Sigmoid colon (tissue), 3 donors: ENCODE results near the gene PTCRA.

ENCODE experiments used
- POLR2A ChIP-seq, 2 donors: fragments of 450-650 bp; IDR thresholded peaks; one replicate each; pipeline ENCODE4 v1.6.1; 2016; ENCODE audit warnings: antibody characterized with exemption in 2 of 2, mild to moderate bottlenecking in 2 of 2, moderate library complexity in 2 of 2
- TF ChIP-seq, protein P1 (sequence below), 4 experiments: fragments of 450-650 bp in 3 of 4; fragments of 200-600 bp in 1 of 4; IDR thresholded peaks; one replicate each; pipeline ENCODE4 v1.5.1; 2016 to 2019; ENCODE audit warnings: antibody characterized with exemption in 4 of 4, mild to moderate bottlenecking in 3 of 4, moderate library complexity in 2 of 4

DNA sequence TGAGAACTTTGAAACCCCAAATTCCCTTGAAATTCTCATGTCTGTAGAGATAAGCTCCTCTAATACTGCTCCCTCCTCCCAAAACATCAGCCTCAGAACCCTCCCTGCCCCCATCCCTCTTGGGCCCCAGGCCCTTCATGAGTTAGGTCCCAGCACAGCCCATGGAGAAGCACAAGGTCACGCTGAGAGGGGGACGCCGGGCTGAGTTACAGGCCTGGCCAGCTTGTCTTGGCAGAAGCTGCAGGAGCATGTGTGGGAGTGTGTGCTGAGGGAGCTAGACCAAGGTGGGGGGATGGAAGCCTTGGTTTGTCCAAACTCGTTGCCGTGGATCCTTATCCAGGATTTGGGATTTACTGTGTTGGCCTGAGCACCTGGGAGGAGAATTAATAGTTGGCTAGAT, 8.5 kb upstream of the PTCRA start:
- TF ChIP-seq, protein P1, sequence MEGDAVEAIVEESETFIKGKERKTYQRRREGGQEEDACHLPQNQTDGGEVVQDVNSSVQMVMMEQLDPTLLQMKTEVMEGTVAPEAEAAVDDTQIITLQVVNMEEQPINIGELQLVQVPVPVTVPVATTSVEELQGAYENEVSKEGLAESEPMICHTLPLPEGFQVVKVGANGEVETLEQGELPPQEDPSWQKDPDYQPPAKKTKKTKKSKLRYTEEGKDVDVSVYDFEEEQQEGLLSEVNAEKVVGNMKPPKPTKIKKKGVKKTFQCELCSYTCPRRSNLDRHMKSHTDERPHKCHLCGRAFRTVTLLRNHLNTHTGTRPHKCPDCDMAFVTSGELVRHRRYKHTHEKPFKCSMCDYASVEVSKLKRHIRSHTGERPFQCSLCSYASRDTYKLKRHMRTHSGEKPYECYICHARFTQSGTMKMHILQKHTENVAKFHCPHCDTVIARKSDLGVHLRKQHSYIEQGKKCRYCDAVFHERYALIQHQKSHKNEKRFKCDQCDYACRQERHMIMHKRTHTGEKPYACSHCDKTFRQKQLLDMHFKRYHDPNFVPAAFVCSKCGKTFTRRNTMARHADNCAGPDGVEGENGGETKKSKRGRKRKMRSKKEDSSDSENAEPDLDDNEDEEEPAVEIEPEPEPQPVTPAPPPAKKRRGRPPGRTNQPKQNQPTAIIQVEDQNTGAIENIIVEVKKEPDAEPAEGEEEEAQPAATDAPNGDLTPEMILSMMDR (IDR thresholded peaks at IDR 0.05), result no peak
- no peak for TF ChIP-seq POLR2A (IDR thresholded peaks at IDR 0.05)
